Peyer's patch (tissue), 4 donors: Measurements from ENCODE around the gene CAVIN3.

ENCODE experiments used
- CTCF ChIP-seq, 6 experiments: fragments of 450-650 bp in 4 of 6; fragments of 200-600 bp in 2 of 6; sonication (generic) in 1 of 6; IDR thresholded peaks; one replicate each; pipeline ENCODE4 v1.5.1; 2017 to 2019; ENCODE audit warnings: antibody characterized with exemption in 6 of 6, mild to moderate bottlenecking in 3 of 6, moderate library complexity in 1 of 6
- POLR2A ChIP-seq, 2 donors: fragments of 450-650 bp; IDR thresholded peaks; one replicate each; pipeline ENCODE4 v1.5.1; 2017; ENCODE audit warnings: antibody characterized with exemption in 2 of 2, mild to moderate bottlenecking in 2 of 2, moderate library complexity in 2 of 2

- no peak for TF ChIP-seq POLR2A (IDR thresholded peaks at IDR 0.05)
- TF ChIP-seq CTCF (IDR thresholded peaks at IDR 0.05): no peak
Measured at GRCh38 chr11:6270584-6271246, 49.6 kb downstream of the CAVIN3 start.
